ENCODE results near the gene SLC1A3.
"Not testable (repeated sequence)": the region's sequence is repeated elsewhere in the genome, so short reads cannot be mapped to it uniquely, and the experiment has no call there.

SLC1A3 gene

GRCh38 chr5:36606428-36607113, at the start of gene SLC1A3:
Gene SLC1A3 (plus strand): TSS chr5:36606606. CDS start chr5:36608424, 1,818 bp downstream.
- peak; percentile 74 for DNase-seq (ENCODE audit: low spot score)

- DNase-seq (ENCODE audit: low spot score): no peak
Measured at GRCh38 chr5:36558641-36559040, 47.8 kb upstream of the SLC1A3 start.

GRCh38 chr5:36561601-36562000, 44.8 kb upstream of the SLC1A3 start:
- DNase-seq (ENCODE audit: low spot score): no peak

- DNase-seq (ENCODE audit: low spot score): no peak
Measured at GRCh38 chr5:36569491-36569890, 36.9 kb upstream of the SLC1A3 start.

GRCh38 chr5:36570301-36571095, 35.9 kb upstream of the SLC1A3 start:
- no peak for DNase-seq (ENCODE audit: low spot score)

DNA sequence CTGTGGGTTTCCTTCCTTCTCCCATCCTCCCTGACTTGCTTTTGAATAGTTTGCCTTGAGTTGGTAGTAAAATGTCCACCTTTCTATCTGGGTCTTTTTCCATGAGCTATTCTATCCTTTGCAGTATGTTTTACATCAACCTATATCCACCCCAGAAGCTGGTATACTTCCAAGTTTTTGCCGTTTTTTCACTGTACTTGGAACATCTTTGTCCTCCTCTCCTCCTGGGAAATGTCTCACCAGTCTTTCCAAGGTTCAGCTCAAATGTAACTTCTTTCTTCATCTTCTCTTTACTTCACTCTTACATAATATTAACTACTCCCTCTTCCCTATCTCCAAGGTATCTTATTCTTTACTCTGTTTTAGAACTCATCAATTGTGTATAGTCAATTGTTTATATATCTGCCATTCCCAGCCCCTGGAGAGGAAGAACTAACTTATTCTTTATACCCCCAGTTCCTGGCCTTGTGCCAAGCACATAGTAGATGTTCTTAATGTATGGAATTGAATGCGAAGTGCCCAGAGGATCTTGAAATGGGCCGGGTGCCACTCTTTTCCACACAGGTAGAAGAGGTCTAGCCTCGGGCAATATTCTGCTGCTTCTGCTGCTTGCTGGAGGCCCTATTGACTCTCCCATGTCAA, 34.9 kb upstream of the SLC1A3 start:
- DNase-seq (ENCODE audit: low spot score): no peak

DNA sequence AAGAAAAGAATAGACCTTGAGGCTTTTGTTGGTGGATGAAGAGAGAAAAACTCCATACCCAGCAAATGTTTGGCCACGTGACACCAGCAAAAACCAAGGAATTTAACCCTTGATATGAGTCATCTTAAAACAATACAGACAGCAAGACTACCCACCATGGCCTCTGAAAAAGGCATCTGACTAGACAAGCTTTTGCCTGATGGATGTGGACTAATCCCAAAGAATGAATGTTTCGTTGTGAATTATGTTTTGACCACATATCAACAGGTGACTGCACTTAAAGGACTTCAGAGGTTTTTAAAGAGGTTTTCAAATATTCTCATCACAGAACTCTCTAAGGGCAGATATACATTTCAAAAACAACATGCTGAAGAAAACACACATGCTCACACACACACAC, 33.0 kb upstream of the SLC1A3 start:
- DNase-seq (ENCODE audit: low spot score): no peak

- no peak for DNase-seq (ENCODE audit: low spot score)
Measured at GRCh38 chr5:36575361-36575781, 31.0 kb upstream of the SLC1A3 start.

DNA sequence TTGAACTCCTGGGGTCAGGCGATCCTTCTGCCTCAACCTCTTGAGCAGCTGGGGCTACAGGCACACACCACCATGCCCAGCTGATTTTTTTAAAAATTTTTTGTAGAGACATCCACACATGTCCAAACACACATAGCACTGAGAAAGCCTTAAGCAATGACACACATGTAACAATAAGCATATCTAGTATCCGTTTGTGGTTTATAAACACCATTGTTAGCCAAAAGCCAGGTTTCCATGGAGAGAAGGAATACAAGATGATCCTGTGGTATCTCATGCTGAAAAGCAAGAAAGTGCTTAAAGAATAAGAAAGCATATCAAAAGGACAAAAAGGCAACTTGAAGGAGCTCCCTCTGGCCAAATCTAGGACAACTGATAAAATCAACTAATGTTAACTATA, 29.7 kb upstream of the SLC1A3 start:
- no peak for DNase-seq (ENCODE audit: low spot score)

DNA sequence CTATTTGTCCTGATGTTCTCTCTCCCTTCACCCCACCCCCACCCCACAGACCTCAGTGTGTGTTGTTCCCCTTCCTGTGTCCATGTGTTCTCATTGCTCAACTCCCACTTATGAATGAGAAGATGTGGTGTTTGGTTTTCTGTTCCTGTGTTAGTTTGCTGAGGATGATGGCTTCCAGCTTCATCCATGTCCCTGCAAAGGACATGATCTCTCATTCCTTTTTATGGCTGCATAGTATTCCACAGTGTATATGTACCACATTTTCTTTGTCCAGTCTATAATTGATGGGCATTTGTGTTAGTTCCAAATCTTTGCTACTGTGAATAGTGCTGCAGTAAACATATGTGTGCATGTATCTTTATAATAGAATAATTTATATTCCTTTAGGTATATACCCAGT, 26.5 kb upstream of the SLC1A3 start:
- not testable (repeated sequence) for DNase-seq (ENCODE audit: low spot score)

DNA sequence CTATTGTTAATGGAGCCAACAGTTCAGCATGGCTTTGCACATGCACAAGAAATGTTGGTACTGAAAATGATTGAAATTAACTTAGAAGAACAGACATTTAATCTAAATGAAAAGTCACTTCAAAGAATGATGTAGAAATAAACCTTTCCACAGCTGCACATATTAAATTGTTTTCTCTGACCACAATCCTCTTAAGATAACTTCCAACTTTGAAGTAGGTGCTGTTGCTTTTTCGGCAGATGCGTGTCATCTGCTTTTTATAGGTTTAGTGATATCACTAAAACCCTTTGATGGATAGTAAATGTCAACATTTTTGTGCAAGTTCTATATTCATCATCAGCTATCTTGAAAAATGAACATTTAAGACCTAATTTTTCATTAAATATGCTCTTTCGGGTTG, 25.3 kb upstream of the SLC1A3 start:
- DNase-seq (ENCODE audit: low spot score): no peak

- DNase-seq (ENCODE audit: low spot score): no peak
Measured at GRCh38 chr5:36584009-36584875, 22.2 kb upstream of the SLC1A3 start.

DNA sequence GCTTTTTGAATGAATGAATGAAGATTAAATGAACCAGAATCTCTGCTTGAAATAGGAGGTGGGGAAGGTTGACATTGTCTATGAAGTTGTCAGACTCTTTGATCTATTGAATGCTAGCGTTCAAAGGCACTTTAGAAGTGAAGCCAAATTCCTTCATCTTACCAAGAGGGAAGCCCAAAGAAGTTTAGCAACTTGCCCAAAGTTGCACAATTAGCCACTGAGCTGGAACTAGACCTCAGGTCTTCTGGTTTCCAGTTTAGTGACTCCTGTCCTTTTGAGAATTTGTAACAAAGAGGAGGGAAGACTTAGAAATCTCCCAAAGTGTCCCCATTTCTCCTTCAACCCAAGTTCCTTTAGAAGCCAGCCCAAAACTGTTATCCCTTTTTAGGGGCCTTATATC, 20.7 kb upstream of the SLC1A3 start:
- DNase-seq (ENCODE audit: low spot score): no peak

GRCh38 chr5:36587354-36587753, 19.1 kb upstream of the SLC1A3 start:
- no peak for DNase-seq (ENCODE audit: low spot score)

DNA sequence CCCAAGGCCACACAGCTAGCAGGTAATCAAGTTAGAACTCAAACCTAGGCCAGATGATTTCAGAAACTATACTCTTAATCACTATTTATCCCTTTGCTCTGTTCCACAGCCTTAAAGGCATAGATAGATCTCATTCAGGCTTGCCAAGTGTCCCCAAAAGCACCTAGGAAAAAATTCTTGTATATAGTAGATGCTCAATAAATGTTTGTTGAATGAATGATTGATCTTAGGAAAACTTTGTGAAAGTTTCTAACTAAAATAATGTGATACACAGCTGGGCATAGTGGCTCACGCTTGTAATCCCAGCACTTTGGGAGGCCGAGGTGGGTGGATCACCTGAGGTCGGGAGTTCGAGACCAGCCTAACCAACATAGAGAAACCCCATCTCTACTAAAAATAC, 16.7 kb upstream of the SLC1A3 start:
- DNase-seq (ENCODE audit: low spot score): not testable (repeated sequence)

DNA sequence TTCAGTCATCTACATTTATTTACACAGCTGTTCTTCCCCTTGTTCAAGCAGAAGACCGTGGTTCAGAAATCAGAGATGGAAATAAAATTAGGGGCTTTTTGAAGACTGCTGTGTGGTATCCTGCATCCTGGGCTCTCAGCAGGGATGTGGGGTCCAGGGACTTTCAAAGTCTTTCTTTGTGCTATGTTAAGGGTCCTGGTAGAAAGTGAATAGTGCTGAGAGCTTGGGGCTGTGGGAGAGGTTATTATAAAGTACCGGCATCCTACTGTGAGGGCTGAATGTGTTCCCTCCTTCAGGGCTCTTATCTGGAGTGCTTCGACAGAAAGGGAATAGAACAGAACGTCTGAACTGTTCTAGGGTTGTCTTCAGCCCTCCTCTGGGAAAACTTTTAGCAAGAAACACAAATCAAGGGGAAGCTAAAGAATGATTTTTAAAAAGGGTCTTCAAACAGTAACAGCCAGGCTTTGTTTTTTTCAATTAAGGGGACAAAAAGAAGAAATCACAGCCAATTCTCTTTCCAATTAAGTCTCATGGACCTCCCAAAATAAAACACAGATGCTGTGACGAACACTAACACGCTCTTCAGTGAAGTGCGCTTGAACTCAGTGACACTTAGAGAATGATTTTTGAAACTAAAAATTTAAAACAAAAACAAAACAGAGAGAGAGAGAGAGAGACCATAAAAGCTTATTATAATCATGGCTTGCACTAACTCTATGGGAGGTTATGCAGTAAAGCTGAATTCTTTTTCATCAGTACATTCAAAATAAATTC, 15.7 kb upstream of the SLC1A3 start:
- DNase-seq (ENCODE audit: low spot score): no peak

DNA sequence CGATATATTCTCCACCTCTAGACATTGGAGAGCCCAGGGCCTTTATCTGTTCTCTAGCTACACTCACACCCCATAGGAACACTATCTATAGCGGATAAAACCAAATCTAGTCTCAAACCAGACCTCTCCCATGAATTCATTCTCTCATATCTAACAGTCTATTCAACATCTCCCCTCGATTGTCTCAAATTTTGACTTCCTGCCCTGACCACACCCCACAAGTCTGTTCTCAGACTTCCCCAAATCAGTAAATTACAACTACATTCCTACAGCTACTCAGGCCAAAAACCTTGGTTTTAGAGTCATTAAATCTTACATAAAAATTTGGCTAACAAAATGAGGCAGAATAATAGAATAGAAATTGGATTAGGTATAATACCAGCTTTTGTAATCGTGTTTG, 12.5 kb upstream of the SLC1A3 start:
- DNase-seq (ENCODE audit: low spot score): no peak

GRCh38 chr5:36596247-36596646, 10.2 kb upstream of the SLC1A3 start:
- no peak for DNase-seq (ENCODE audit: low spot score)

GRCh38 chr5:36596756-36597155, 9.7 kb upstream of the SLC1A3 start:
- DNase-seq (ENCODE audit: low spot score): no peak

- DNase-seq (ENCODE audit: low spot score): no peak
Measured at GRCh38 chr5:36598045-36598444, 8.4 kb upstream of the SLC1A3 start.
